Hepatocyte (in vitro differentiated cells): Measurements from ENCODE around the gene AQP5.

Experiments used
- CTCF ChIP-seq: fragments of 200-600 bp; sonication (generic); IDR thresholded peaks from 2 replicates; pipeline ENCODE4 v1.5.1; 2016; ENCODE audit warnings: antibody characterized with exemption, mild to moderate bottlenecking; ENCODE audit not compliant: poor library complexity
- EZH2 ChIP-seq: fragments of 200-600 bp; sonication (generic); IDR thresholded peaks from 2 replicates; pipeline ENCODE4 v1.6.1; 2016; ENCODE audit warnings: antibody characterized with exemption, mild to moderate bottlenecking, borderline replicate concordance
- EZH2phosphoT487 ChIP-seq: fragments of 200-600 bp; sonication (generic); IDR thresholded peaks from one replicate; pipeline ENCODE4 v1.6.1; 2018; ENCODE audit warnings: antibody characterized with exemption, mild to moderate bottlenecking, low read depth, moderate library complexity; ENCODE audit not compliant: unreplicated experiment, severe bottlenecking

- TF ChIP-seq CTCF: no peak
- no peak for TF ChIP-seq EZH2
- no peak for TF ChIP-seq EZH2phosphoT487
These were observed 39.2 kb upstream of the AQP5 start for GRCh38 chr12:49922349-49923034.
